Activated CD4-positive, alpha-beta memory T cell treated with anti-CD3 and anti-CD28 coated beads for 36 hours (primary cell): Measurements from ENCODE around the gene FAM161A. TPM values are rescaled to one million over a fixed set of nuclear protein-coding genes. Genes with fewer than 3 reads are reported as not detected.
"Not testable (repeated sequence)": the region's sequence is repeated elsewhere in the genome, so short reads cannot be mapped to it uniquely, and the experiment has no call there.

ENCODE experiments used
- CTCF ChIA-PET: fragments of 350-600 bp; sonication (Branson Sonifier 250); formaldehyde crosslinking; loops from one replicate; lab custom pipeline; 2021; ENCODE audit warnings: antibody characterized with exemption, inconsistent platforms; lab: Charles Lee
- POLR2A ChIA-PET: fragments of 350-600 bp; sonication (Branson Sonifier 250); formaldehyde crosslinking; loops from one replicate; lab custom pipeline; 2021; ENCODE audit warnings: antibody characterized with exemption; lab: Charles Lee
- DNase-seq: peaks from one replicate; pipeline ENCODE4 v3.0.0-alpha.2; 2020
- H3K27ac Mint-ChIP-seq: one replicate; pipeline ENCODE4 v1.8.0; 2021; ENCODE audit warnings: mixed read lengths
- H3K27me3 Mint-ChIP-seq: one replicate; pipeline ENCODE4 v1.8.0; 2021; ENCODE audit warnings: mixed read lengths
- H3K36me3 Mint-ChIP-seq: one replicate; pipeline ENCODE4 v1.8.0; 2021; ENCODE audit warnings: mixed read lengths
- H3K4me1 Mint-ChIP-seq: one replicate; pipeline ENCODE4 v1.8.0; 2021; ENCODE audit warnings: low read depth, mixed read lengths
- H3K4me3 Mint-ChIP-seq: one replicate; pipeline ENCODE4 v1.8.0; 2021; ENCODE audit warnings: mild to moderate bottlenecking, mixed read lengths
- H3K9me3 Mint-ChIP-seq: one replicate; pipeline ENCODE4 v1.8.0; 2021; ENCODE audit warnings: mixed read lengths
- intact Hi-C: fragments of 100-400 bp; cut with micrococcal nuclease; formaldehyde crosslinking; loops from one replicate; pipeline ENCODE4 v1.15.1; 2023
- total RNA-seq, 2 experiments: library from RNA; stranded (reverse); gene quantifications; one replicate each; pipeline ENCODE4 v1.2.3, GENCODE V29; 2021

The FAM161A gene
- total RNA-seq, 2 experiments from 2014 or later, result 5.5 to 7.0 TPM

DNA sequence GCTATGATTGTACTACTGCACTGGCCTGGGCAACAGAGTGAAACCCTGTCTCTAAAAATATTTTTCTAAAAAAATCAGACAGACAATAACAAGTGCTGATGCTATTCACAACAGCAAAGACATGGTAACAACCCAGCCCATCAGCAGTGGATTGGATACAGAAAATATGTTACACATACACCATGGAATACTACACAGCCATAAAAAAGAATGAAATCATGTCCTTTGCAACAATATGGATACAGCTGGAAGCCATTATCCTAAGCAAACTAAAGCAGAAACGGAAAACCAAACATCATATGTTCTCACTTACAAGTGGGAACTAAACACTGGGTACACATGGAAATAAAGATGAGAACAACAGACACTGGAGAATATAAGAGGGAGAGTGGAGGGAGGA lies 19.9 kb downstream of the FAM161A start:
- intact Hi-C loops, result no loop called here
- ChIA-PET CTCF (no interaction called here), POLR2A (no interaction called here)
- no peak overlapping the region for H3K4me3 Mint-ChIP-seq
- peaks cover 8% of the 10 kb centered on the region for H3K36me3 Mint-ChIP-seq
- no peak for DNase-seq
- H3K27me3 Mint-ChIP-seq, result no peaks in the 10 kb centered on the region
- H3K9me3 Mint-ChIP-seq, result no peaks in the 10 kb centered on the region
- no peak overlapping the region for H3K27ac Mint-ChIP-seq
- no peaks in the 10 kb centered on the region for H3K4me1 Mint-ChIP-seq

DNA sequence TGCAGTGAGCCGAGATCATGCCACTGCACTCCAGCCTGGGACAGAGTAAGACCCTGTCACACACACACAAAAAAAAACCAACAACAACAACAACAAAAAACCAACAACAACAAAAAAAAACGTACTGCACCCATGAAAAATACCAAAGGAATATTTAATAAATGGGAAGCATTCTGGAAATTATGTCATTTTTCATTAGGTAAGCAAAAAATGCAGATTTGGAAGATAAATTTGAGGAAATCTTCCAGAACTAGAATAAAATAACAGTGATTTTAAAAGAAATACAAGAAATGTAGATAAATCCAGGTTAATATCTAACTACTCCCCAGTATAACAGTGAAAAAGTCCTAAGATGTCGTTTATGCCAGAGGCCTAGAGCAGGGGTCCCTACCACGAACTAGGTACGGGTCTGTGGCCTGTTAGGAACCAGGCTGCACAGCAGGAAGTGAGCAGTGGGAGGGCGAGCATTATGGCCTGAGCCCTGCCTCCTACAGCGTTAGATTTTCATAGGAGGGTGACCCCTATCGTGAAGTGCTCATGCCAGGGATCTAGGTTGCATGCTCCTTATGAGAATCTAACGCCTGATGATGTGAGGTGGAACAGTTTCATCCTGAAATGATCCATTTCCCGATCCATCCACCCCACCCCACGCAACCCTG lies 21.5 kb downstream of the FAM161A start:
- H3K27me3 Mint-ChIP-seq, result no peaks in the 10 kb centered on the region
- ChIA-PET CTCF (no interaction called here), POLR2A (interaction anchor here (0.6 kb wide), 1 partner anchor 285 kb away, joined by 3 read pairs; no protein-coding TSS in a partner anchor)
- no peaks in the 10 kb centered on the region for H3K4me1 Mint-ChIP-seq
- peaks cover 8% of the 10 kb centered on the region for H3K36me3 Mint-ChIP-seq
- H3K4me3 Mint-ChIP-seq, result no peak overlapping the region
- no peak for DNase-seq
- no peaks in the 10 kb centered on the region for H3K9me3 Mint-ChIP-seq
- H3K27ac Mint-ChIP-seq, result no peak overlapping the region
- intact Hi-C loops, result no loop called here

DNA sequence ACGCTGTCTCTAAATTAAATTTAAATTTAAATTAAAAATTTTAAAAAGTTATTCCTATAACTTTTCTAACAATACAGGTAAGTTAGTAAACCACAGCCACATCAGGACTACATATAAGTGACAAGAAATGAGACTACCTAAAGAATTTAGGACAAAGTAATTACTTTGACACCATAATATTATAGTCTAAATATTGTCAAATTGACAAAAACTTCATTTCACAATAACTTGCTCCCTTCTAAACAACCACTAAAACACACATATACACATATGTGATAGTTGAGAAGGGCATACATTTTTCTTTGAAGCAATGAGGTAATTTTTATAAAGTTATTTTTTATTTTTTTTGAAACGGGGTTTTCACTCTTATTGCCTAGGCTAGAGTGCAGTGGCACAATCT lies 31.6 kb downstream of the FAM161A start:
- POLR2A ChIA-PET, result no interaction called here
- no peak for DNase-seq
- no peaks in the 10 kb centered on the region for H3K9me3 Mint-ChIP-seq
- H3K4me3 Mint-ChIP-seq, result no peak overlapping the region
- CTCF ChIA-PET, result no interaction called here
- no peaks in the 10 kb centered on the region for H3K4me1 Mint-ChIP-seq
- no peak overlapping the region for H3K27ac Mint-ChIP-seq
- intact Hi-C loops, result no loop called here
- no peaks in the 10 kb centered on the region for H3K27me3 Mint-ChIP-seq
- H3K36me3 Mint-ChIP-seq, result peaks cover 2% of the 10 kb centered on the region

- intact Hi-C loops, result no loop called here
- Mint-ChIP-seq H3K36me3 (no peaks in the 10 kb centered on the region), H3K4me1 (no peaks in the 10 kb centered on the region), H3K9me3 (no peaks in the 10 kb centered on the region), H3K27ac (no peak overlapping the region), H3K4me3 (no peak overlapping the region), H3K27me3 (no peaks in the 10 kb centered on the region)
- POLR2A ChIA-PET, result no interaction called here
- DNase-seq, result no peak
- CTCF ChIA-PET, result no interaction called here
Observed at GRCh38 chr2:61816480-61817355, 37.1 kb downstream of the FAM161A start.

DNA sequence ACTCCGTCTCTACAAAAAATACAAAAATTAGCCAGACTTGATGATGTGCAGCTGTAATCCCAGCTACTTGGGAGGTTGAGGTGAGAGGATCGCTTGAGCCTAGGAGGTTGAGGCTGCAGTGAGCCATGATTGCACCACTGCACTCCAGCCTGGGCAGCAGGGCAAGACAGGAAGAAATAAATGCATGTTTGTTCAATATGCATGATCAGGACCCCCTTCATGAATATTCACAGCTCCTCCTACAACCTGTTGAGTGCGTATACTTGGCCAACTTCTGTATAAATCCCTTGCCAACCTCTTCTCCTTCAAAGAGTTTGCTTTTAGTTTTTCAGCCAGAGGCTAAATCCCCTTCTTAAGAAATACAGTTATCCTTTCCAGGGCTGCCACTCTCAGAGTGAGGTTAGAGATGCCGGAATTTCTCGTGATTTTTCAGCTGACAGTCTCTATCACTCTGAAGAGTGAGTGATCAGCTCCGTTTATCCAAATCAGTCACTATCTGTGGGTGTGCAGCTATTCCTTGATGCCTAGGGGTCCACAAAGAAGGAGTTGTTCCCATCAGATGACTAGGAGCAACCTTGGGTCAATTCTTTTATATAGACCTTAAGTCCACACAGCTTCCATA lies 39.2 kb downstream of the FAM161A start:
- DNase-seq, result no peak
- Mint-ChIP-seq H3K36me3 (no peaks in the 10 kb centered on the region), H3K27ac (no peak overlapping the region), H3K27me3 (no peaks in the 10 kb centered on the region), H3K9me3 (no peaks in the 10 kb centered on the region), H3K4me1 (no peaks in the 10 kb centered on the region), H3K4me3 (no peak overlapping the region)
- ChIA-PET POLR2A (no interaction called here), CTCF (interaction anchor here (1.2 kb wide), 1 partner anchor 14 kb away, joined by 3 read pairs; no protein-coding TSS in a partner anchor)
- intact Hi-C loops, result no loop called here

- H3K9me3 Mint-ChIP-seq, intact Hi-C loops, H3K4me3 Mint-ChIP-seq, H3K4me1 Mint-ChIP-seq, DNase-seq, H3K27me3 Mint-ChIP-seq, H3K27ac Mint-ChIP-seq, H3K36me3 Mint-ChIP-seq, CTCF ChIA-PET: not testable (repeated sequence)
- POLR2A ChIA-PET, result interaction anchor here (0.5 to 0.7 kb wide), 2 partner anchors 63 to 557 kb away, joined by 3 read pairs; no protein-coding TSS in a partner anchor
Observed at GRCh38 chr2:61813314-61813713, 40.5 kb downstream of the FAM161A start.

DNA sequence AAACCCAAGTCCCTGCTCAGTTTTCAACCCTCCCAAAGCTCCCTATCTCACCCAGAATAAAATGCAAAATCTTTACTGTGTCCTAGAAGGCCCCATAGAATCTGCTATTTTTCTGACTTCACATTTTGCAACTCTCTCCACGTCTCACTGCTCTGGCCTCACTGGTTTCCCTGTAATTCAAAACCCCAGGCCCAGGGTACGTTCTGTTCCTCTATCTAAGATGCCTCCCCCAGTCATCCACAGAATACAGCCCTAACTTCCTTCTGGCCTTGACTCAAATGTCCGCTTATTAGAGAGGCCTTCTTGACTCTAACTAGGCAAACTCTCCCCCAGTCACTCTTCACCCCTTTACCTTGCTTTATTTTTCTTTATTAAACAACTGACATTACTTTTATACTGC lies 42.0 kb downstream of the FAM161A start:
- ChIA-PET CTCF (no interaction called here), POLR2A (no interaction called here)
- no peak for DNase-seq
- Mint-ChIP-seq H3K9me3 (no peaks in the 10 kb centered on the region), H3K36me3 (no peaks in the 10 kb centered on the region), H3K27ac (no peak overlapping the region), H3K27me3 (no peaks in the 10 kb centered on the region), H3K4me3 (no peak overlapping the region), H3K4me1 (peaks cover 4% of the 10 kb centered on the region)
- intact Hi-C loops, result no loop called here

DNA sequence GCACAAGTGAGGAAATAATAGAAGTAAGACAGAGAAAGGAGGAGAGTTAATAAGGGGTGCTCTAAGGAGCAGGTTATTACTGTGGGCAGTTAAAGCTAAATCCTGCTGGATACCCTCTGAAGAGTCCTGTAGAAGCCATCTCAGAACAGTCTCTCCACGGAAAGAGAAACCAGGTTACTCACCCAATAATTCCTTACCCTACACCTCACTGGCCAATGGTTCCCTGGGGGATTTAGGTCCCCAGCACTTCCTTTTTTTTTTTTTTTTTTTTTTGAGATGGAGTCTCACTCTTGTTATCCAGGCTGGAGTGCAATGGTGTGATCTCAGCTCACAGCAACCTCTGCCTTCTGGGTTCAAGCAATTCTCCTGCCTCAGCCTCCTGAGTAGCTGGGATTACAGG lies 43.7 kb downstream of the FAM161A start:
- H3K4me3 Mint-ChIP-seq, intact Hi-C loops: not testable (repeated sequence)

GRCh38 chr2:61808693-61809092 lies 45.2 kb downstream of the FAM161A start:
- DNase-seq, H3K9me3 Mint-ChIP-seq, H3K4me3 Mint-ChIP-seq, H3K36me3 Mint-ChIP-seq, H3K4me1 Mint-ChIP-seq, intact Hi-C loops, POLR2A ChIA-PET, H3K27me3 Mint-ChIP-seq, H3K27ac Mint-ChIP-seq, CTCF ChIA-PET: not testable (repeated sequence)

More for the DNA sequence above, 43.7 kb downstream of the FAM161A start:
- H3K27me3 Mint-ChIP-seq, H3K36me3 Mint-ChIP-seq, DNase-seq, POLR2A ChIA-PET, H3K4me1 Mint-ChIP-seq, H3K9me3 Mint-ChIP-seq, H3K27ac Mint-ChIP-seq, CTCF ChIA-PET: not testable (repeated sequence)

DNA sequence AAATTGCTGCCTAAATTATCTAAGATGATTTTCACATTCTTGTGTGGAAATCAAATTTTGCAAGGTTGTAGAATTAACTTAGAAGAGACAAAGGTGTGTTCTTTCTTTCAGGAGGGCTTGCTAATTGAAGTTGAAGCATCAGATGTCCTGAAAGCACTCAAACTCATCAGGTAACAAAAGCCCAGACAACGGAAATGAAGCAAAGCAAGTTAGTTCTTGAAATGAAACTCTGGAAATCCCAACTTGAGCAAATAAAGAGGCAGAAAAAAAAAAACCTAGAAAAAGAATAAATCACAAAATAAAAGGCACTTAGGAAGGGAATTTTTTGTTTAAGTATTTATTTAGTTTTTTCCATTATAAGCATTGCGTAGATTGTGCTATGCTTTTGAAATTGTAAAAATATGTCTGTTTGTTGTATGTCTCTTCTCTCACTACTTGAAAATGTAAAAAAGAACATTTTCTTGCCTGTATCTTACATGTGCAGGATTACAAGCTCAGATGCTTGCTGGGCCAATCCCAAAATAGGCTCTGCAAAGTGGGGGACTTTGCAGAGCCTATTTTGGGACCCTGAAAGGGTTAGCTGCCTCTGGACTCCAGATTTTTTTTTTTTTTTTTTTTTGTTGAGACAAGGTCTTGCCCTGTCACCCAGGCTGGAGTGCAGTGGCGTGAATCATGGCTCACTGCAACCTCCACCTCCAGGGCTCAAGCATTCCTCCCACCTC lies 46.7 kb downstream of the FAM161A start:
- H3K27ac Mint-ChIP-seq, result no peak overlapping the region
- no peaks in the 10 kb centered on the region for H3K27me3 Mint-ChIP-seq
- H3K9me3 Mint-ChIP-seq, result no peaks in the 10 kb centered on the region
- POLR2A ChIA-PET, result no interaction called here
- H3K36me3 Mint-ChIP-seq, result no peaks in the 10 kb centered on the region
- no peak for DNase-seq
- intact Hi-C loops, result no loop called here
- no peak overlapping the region for H3K4me3 Mint-ChIP-seq
- peaks cover 7% of the 10 kb centered on the region for H3K4me1 Mint-ChIP-seq
- CTCF ChIA-PET, result interaction anchor here (1.2 kb wide), 1 partner anchor 14 kb away, joined by 3 read pairs; no protein-coding TSS in a partner anchor

- CTCF ChIA-PET, result no interaction called here
- peaks cover 3% of the 10 kb centered on the region for H3K27me3 Mint-ChIP-seq
- H3K4me1 Mint-ChIP-seq, result peaks cover 7% of the 10 kb centered on the region
- no peak overlapping the region for H3K4me3 Mint-ChIP-seq
- DNase-seq, result no peak
- POLR2A ChIA-PET, result no interaction called here
- no peak overlapping the region for H3K27ac Mint-ChIP-seq
- no peaks in the 10 kb centered on the region for H3K36me3 Mint-ChIP-seq
- intact Hi-C loops, result no loop called here
- no peaks in the 10 kb centered on the region for H3K9me3 Mint-ChIP-seq
Observed at GRCh38 chr2:61802548-61802947, 51.3 kb downstream of the FAM161A start.

GRCh38 chr2:61799099-61799498 lies 54.8 kb downstream of the FAM161A start:
- no peaks in the 10 kb centered on the region for H3K36me3 Mint-ChIP-seq
- no peak for DNase-seq
- ChIA-PET POLR2A (no interaction called here), CTCF (no interaction called here)
- no peak overlapping the region for H3K27ac Mint-ChIP-seq
- H3K4me3 Mint-ChIP-seq, result no peak overlapping the region
- no peaks in the 10 kb centered on the region for H3K4me1 Mint-ChIP-seq
- no peaks in the 10 kb centered on the region for H3K9me3 Mint-ChIP-seq
- intact Hi-C loops, result no loop called here
- peaks cover 3% of the 10 kb centered on the region for H3K27me3 Mint-ChIP-seq
